AG04449 (cell line): ENCODE data around the gene ZBTB7C.

Experiments used
- CTCF ChIA-PET: fragments of 350-600 bp; formaldehyde crosslinking; extraction: SDS; loops from one replicate; lab custom pipeline; 2021; ENCODE audit warnings: antibody characterized with exemption; lab: Yijun Ruan, JAX
- POLR2A ChIA-PET: fragments of 400-600, 350-600 bp; formaldehyde crosslinking; extraction: SDS; loops from one replicate; lab custom pipeline; 2020; ENCODE audit warnings: antibody characterized with exemption, inconsistent platforms; lab: Yijun Ruan, JAX
- DNase-seq: peaks from one replicate; pipeline ENCODE4 v3.0.0-alpha.2; 2010; ENCODE audit warnings: low read depth, low spot score
- H3K4me3 ChIP-seq: 2 replicates; pipeline ENCODE4 v1.5.1; 2011; ENCODE audit warnings: low read depth, mild to moderate bottlenecking, control low read depth, low read length
- CTCF ChIP-seq: IDR thresholded peaks from one replicate; pipeline ENCODE4 v1.5.1; 2011; ENCODE audit warnings: mild to moderate bottlenecking, moderate library complexity, low read length, control low read depth, inconsistent platforms; ENCODE audit not compliant: insufficient read depth; ENCODE audit errors: missing control alignments

ZBTB7C gene

GRCh38 chr18:47995654-47996053 lies 413.5 kb downstream of the ZBTB7C start:
- no peak for DNase-seq
- CTCF ChIA-PET = no interaction called here
- POLR2A ChIA-PET = no interaction called here

GRCh38 chr18:47993409-47993808 lies 415.8 kb downstream of the ZBTB7C start:
- DNase-seq = no peak
- TF ChIP-seq CTCF = no peak
- ChIA-PET CTCF (no interaction called here), POLR2A (no interaction called here)
- H3K4me3 ChIP-seq = no peak overlapping the region

More at GRCh38 chr18:47995654-47996053, 413.5 kb downstream of the ZBTB7C start:
- no peak for TF ChIP-seq CTCF
- no peak overlapping the region for H3K4me3 ChIP-seq

- CTCF ChIA-PET = no interaction called here
- POLR2A ChIA-PET = no interaction called here
- no peak overlapping the region for H3K4me3 ChIP-seq
- DNase-seq = no peak
- TF ChIP-seq CTCF = no peak
Observed at GRCh38 chr18:47992976-47993375, 416.2 kb downstream of the ZBTB7C start.

GRCh38 chr18:47992266-47992665 lies 416.9 kb downstream of the ZBTB7C start:
- ChIA-PET CTCF (no interaction called here), POLR2A (no interaction called here)
- no peak for TF ChIP-seq CTCF
- DNase-seq = no peak
- H3K4me3 ChIP-seq = no peak overlapping the region

- TF ChIP-seq CTCF = no peak
- no peak overlapping the region for H3K4me3 ChIP-seq
- CTCF ChIA-PET = interaction anchor here (1.6 kb wide), 1 partner anchor 16 kb away, joined by 8 read pairs; no protein-coding TSS in a partner anchor
- no peak for DNase-seq
- POLR2A ChIA-PET = no interaction called here
Observed at GRCh38 chr18:47990981-47991380, 418.2 kb downstream of the ZBTB7C start.

GRCh38 chr18:47987388-47987699 lies 421.8 kb downstream of the ZBTB7C start:
- no peak for DNase-seq
- no peak overlapping the region for H3K4me3 ChIP-seq
- CTCF ChIA-PET = interaction anchor here (0.8 kb wide), 1 partner anchor 16 kb away, joined by 3 read pairs; no protein-coding TSS in a partner anchor
- TF ChIP-seq CTCF = no peak
- POLR2A ChIA-PET = no interaction called here
